H9 (cell line): ENCODE data around the gene MPZL1. TPM values are rescaled to one million over a fixed set of nuclear protein-coding genes. Genes with fewer than 3 reads are reported as not detected.

Experiments
- DNase-seq: peaks from one replicate; pipeline ENCODE4 v3.0.0-alpha.2; 2017
- H2AFZ ChIP-seq: one replicate; pipeline ENCODE4 v1.6.1; 2013; ENCODE audit warnings: mild to moderate bottlenecking, low read length, control low read depth, moderate library complexity
- H2AK5ac ChIP-seq: 2 replicates; pipeline ENCODE4 v1.6.1; 2013; ENCODE audit warnings: low read length, control low read depth, mixed read lengths; ENCODE audit not compliant: insufficient read length
- H2BK120ac ChIP-seq: one replicate; pipeline ENCODE4 v1.6.1; 2013; ENCODE audit warnings: low read depth, mild to moderate bottlenecking, low read length, control low read depth, inconsistent platforms; ENCODE audit not compliant: poor library complexity, severe bottlenecking
- H2BK12ac ChIP-seq: 2 replicates; pipeline ENCODE4 v1.6.1; 2013; ENCODE audit warnings: low read length, control low read depth, mixed read lengths, low read depth; ENCODE audit not compliant: insufficient read length
- H2BK15ac ChIP-seq: 2 replicates; pipeline ENCODE4 v1.6.1; 2013; ENCODE audit warnings: low read depth, low read length, control low read depth
- H2BK20ac ChIP-seq: one replicate; pipeline ENCODE4 v1.6.1; 2013; ENCODE audit warnings: low read depth, mild to moderate bottlenecking, low read length, control low read depth, inconsistent platforms; ENCODE audit not compliant: poor library complexity, severe bottlenecking
- H2BK5ac ChIP-seq: 2 replicates; pipeline ENCODE4 v1.6.1; 2013; ENCODE audit warnings: low read length, control low read depth, mixed read lengths; ENCODE audit not compliant: insufficient read length
- H3K14ac ChIP-seq: 2 replicates; pipeline ENCODE4 v1.6.1; 2013; ENCODE audit warnings: low read length, control low read depth; ENCODE audit not compliant: insufficient read depth
- H3K18ac ChIP-seq: 2 replicates; pipeline ENCODE4 v1.6.1; 2013; ENCODE audit warnings: low read depth, mild to moderate bottlenecking, mixed read lengths, low read length, control low read depth; ENCODE audit not compliant: insufficient read length
- H3K23ac ChIP-seq: 2 replicates; pipeline ENCODE4 v1.6.1; 2013; ENCODE audit warnings: low read length, control low read depth, mixed read lengths, low read depth; ENCODE audit not compliant: insufficient read length
- H3K23me2 ChIP-seq: 2 replicates; pipeline ENCODE4 v1.6.1; 2013; ENCODE audit warnings: low read depth, mild to moderate bottlenecking, mixed read lengths, low read length, control low read depth; ENCODE audit not compliant: insufficient read length, poor library complexity, severe bottlenecking
- H3K27ac ChIP-seq: 2 replicates; pipeline ENCODE4 v1.5.1; 2013; ENCODE audit warnings: low read length, control low read depth, mixed read lengths, low read depth; ENCODE audit not compliant: insufficient read length
- H3K27me3 ChIP-seq: 2 replicates; pipeline ENCODE4 v1.6.1; 2013; ENCODE audit warnings: low read length, control low read depth, inconsistent platforms; ENCODE audit not compliant: insufficient read depth
- H3K4ac ChIP-seq: 2 replicates; pipeline ENCODE4 v1.6.1; 2013; ENCODE audit warnings: low read depth, mild to moderate bottlenecking, control low read depth, inconsistent platforms, low read length, moderate library complexity
- H3K4me1 ChIP-seq: 2 replicates; pipeline ENCODE4 v1.6.1; 2013; ENCODE audit warnings: low read length, control low read depth, inconsistent platforms; ENCODE audit not compliant: insufficient read depth
- H3K4me2 ChIP-seq: 2 replicates; pipeline ENCODE4 v1.6.1; 2013; ENCODE audit warnings: low read length, control low read depth, mixed read lengths; ENCODE audit not compliant: insufficient read length, insufficient read depth
- H3K56ac ChIP-seq: 2 replicates; pipeline ENCODE4 v1.6.1; 2013; ENCODE audit warnings: low read depth, mild to moderate bottlenecking, mixed read lengths, low read length, control low read depth; ENCODE audit not compliant: insufficient read length
- H3K79me1 ChIP-seq: 2 replicates; pipeline ENCODE4 v1.6.1; 2013; ENCODE audit warnings: low read depth, mild to moderate bottlenecking, moderate library complexity, low read length, control low read depth, inconsistent platforms; ENCODE audit not compliant: insufficient read depth, poor library complexity, severe bottlenecking
- H3K79me2 ChIP-seq: 2 replicates; pipeline ENCODE4 v1.6.1; 2013; ENCODE audit warnings: low read length, control low read depth, inconsistent platforms; ENCODE audit not compliant: insufficient read depth
- H3K9ac ChIP-seq: 2 replicates; pipeline ENCODE4 v1.6.1; 2013; ENCODE audit warnings: low read length, control low read depth, mixed read lengths; ENCODE audit not compliant: insufficient read length; ENCODE audit errors: extremely low read depth
- H3K9me3 ChIP-seq: one replicate; pipeline ENCODE4 v1.6.1; 2013; ENCODE audit warnings: low read depth, low read length, inconsistent platforms; ENCODE audit not compliant: control insufficient read depth
- H3T11ph ChIP-seq: one replicate; pipeline ENCODE4 v1.6.1; 2013; ENCODE audit warnings: mild to moderate bottlenecking, low read length, control low read depth, inconsistent platforms
- H4K20me1 ChIP-seq: one replicate; pipeline ENCODE4 v1.6.1; 2013; ENCODE audit not compliant: control insufficient read depth, insufficient read length, insufficient read depth
- H4K5ac ChIP-seq: 2 replicates; pipeline ENCODE4 v1.6.1; 2013; ENCODE audit warnings: low read depth, mild to moderate bottlenecking, mixed read lengths, low read length, control low read depth; ENCODE audit not compliant: insufficient read length
- H4K8ac ChIP-seq: replicated peaks from 2 replicates; pipeline ENCODE4 v1.6.1; 2013; ENCODE audit warnings: low read length, control low read depth, mixed read lengths, low read depth; ENCODE audit not compliant: insufficient read length
- H4K91ac ChIP-seq: 2 replicates; pipeline ENCODE4 v1.6.1; 2013; ENCODE audit warnings: low read depth, mild to moderate bottlenecking, moderate library complexity, mixed read lengths, low read length, control low read depth; ENCODE audit not compliant: insufficient read length
- H3K27ac Mint-ChIP-seq, 3 experiments: 2 replicates in 2 of 3; 3 replicates in 1 of 3; pipeline ENCODE4 v1.8.0; 2020 to 2021; ENCODE audit warnings: mixed read lengths in 3 of 3, mild to moderate bottlenecking in 1 of 3, moderate library complexity in 1 of 3
- H3K27me3 Mint-ChIP-seq: 2 replicates; pipeline ENCODE4 v1.8.0; 2021; ENCODE audit warnings: low read depth, mild to moderate bottlenecking, moderate library complexity, mixed read lengths
- H3K36me3 Mint-ChIP-seq, 3 experiments: 2 replicates in 2 of 3; 3 replicates in 1 of 3; pipeline ENCODE4 v1.8.0; 2020 to 2021; ENCODE audit warnings: low read depth in 3 of 3, mixed read lengths in 3 of 3; ENCODE audit not compliant: insufficient read depth in 1 of 3
- H3K4me1 Mint-ChIP-seq, 2 experiments: 2 replicates each; pipeline ENCODE4 v1.8.0; 2020; ENCODE audit warnings: mixed read lengths in 2 of 2
- H3K4me3 Mint-ChIP-seq, 2 experiments: 2 replicates in 1 of 2; 3 replicates in 1 of 2; pipeline ENCODE4 v1.8.0; 2020 to 2021; ENCODE audit warnings: mild to moderate bottlenecking in 2 of 2, mixed read lengths in 2 of 2, moderate library complexity in 1 of 2
- H3K9me3 Mint-ChIP-seq, 2 experiments: 2 replicates in 1 of 2; 3 replicates in 1 of 2; pipeline ENCODE4 v1.8.0; 2020; ENCODE audit warnings: mild to moderate bottlenecking in 2 of 2, mixed read lengths in 2 of 2, moderate library complexity in 1 of 2
- CTCF ChIP-seq: fragments of 200-600 bp; sonication (generic); conservative IDR thresholded peaks from 3 replicates; pipeline ENCODE4 v1.8.0; 2021; ENCODE audit warnings: antibody characterized with exemption, mild to moderate bottlenecking
- WGBS: extraction: QIAGEN DNeasy Blood & Tissue Kit; methylation state at CpG from one replicate; pipeline ENCODE4 v1.1.7; 2013; ENCODE audit warnings: missing lambda C conversion rate, low lambda C conversion rate, mixed read lengths; ENCODE audit not compliant: insufficient read length; ENCODE audit errors: extremely low coverage; 5-methylcytosine and 5-hydroxymethylcytosine counted together
- total RNA-seq: library from RNA; stranded (reverse); gene quantifications from 2 replicates; pipeline ENCODE4 v1.2.1, GENCODE V29; 2021

Gene MPZL1
- total RNA-seq, 1 experiment from 2014 or later, result 60.7 TPM

- H3K9me3 ChIP-seq, result no peaks in the 10 kb centered on the region
- H3K79me1 ChIP-seq, result no peaks in the 10 kb centered on the region
- no peaks in the 10 kb centered on the region; the same call in 1 of the 2 replicates for H3K27me3 Mint-ChIP-seq
- H2BK15ac ChIP-seq, result no peak overlapping the region
- H2BK5ac ChIP-seq, result no peak overlapping the region
- H4K20me1 ChIP-seq, result no peaks in the 10 kb centered on the region
- H3K4me3 Mint-ChIP-seq, result peak overlapping the region in 1 of 2 experiments; percentile 36; a peak in 2 of 5 replicates
- H3K14ac ChIP-seq, result no peak overlapping the region
- H3K27me3 ChIP-seq, result no peaks in the 10 kb centered on the region
- peak overlapping the region; percentile 2 for H3K4me2 ChIP-seq
- H2BK12ac ChIP-seq, result no peak overlapping the region
- H3K9ac ChIP-seq, result no peak overlapping the region
- no peak overlapping the region for H2AK5ac ChIP-seq
- H3K4me1 Mint-ChIP-seq, result peaks cover 2 to 4% of the 10 kb centered on the region in 2 experiments; a peak in 2 of 4 replicates
- no peak overlapping the region for H2BK120ac ChIP-seq
- TF ChIP-seq CTCF, result peak; percentile 99
- H4K8ac ChIP-seq, result no peak overlapping the region
- peaks cover 30 to 35% of the 10 kb centered on the region in 2 experiments for H3K9me3 Mint-ChIP-seq
- no peak overlapping the region for H2AFZ ChIP-seq
- H3K23me2 ChIP-seq, result no peaks in the 10 kb centered on the region
- no peak overlapping the region for H3K27ac ChIP-seq
- peaks cover 17 to 34% (median 17%) of the 10 kb centered on the region in 3 experiments for H3K36me3 Mint-ChIP-seq
- H3K4ac ChIP-seq, result no peak overlapping the region
- no peak overlapping the region for H3K23ac ChIP-seq
- H3K27ac Mint-ChIP-seq, result peak overlapping the region in 1 of 3 experiments; percentile 61; a peak in 1 of 7 replicates
- H3K18ac ChIP-seq, result peak overlapping the region; percentile 8
- no peak overlapping the region for H4K91ac ChIP-seq
- H2BK20ac ChIP-seq, result no peak overlapping the region
- H3T11ph ChIP-seq, result no peak overlapping the region
- DNase-seq, result peak; percentile 97
- H3K4me1 ChIP-seq, result no peaks in the 10 kb centered on the region
- H3K56ac ChIP-seq, result no peak overlapping the region
- H3K79me2 ChIP-seq, result no peaks in the 10 kb centered on the region
- no CpG with 5 or more reads among the region's 12 CpGs for WGBS
- no peak overlapping the region for H4K5ac ChIP-seq
Measured at GRCh38 chr1:167803358-167804207, 81.8 kb downstream of the MPZL1 start.
